Cardiac fibroblast (primary cell): ENCODE measurements around the gene MYL3.

Source experiments
- DNase-seq, 2 donors: peaks; one replicate each; pipeline versions ENCODE4 v3.0.0 to v3.0.0-alpha.2; 2010; ENCODE audit warnings: low read depth in 2 of 2
- H3K4me3 ChIP-seq, 2 donors: replicated peaks in 1 of 2; 1 replicate in 1 of 2; 2 replicates in 1 of 2; pipeline ENCODE4 v1.5.1; 2011; ENCODE audit warnings: low read depth in 2 of 2, low read length in 2 of 2, mild to moderate bottlenecking in 2 of 2, moderate library complexity in 1 of 2
- TF ChIP-seq, protein P1 (sequence below): IDR thresholded peaks from one replicate; pipeline ENCODE4 v1.5.1; 2011; ENCODE audit warnings: low read depth, mild to moderate bottlenecking, low read length, inconsistent platforms

Gene MYL3

DNA sequence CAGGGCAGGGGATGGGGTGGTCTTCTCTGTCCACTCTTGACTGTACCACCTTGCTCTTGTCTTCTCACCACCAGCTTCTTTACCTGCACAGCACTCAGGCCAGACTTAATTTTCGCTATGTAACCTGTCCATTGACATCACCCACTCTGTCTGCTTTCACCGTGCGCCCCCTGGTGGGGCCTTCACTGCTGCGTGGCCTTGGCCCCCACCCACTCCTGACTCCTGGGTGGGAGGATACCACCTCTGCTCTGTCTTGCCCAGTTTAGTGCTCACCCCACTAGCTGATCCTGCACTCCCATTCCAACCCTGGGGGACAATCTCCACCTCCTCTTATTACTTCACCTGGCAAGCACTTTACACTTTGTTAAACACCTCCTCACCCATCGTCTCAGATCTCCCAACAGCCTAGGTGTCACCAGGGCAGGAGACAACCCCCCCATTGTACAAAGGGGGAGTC lies 32.0 kb upstream of the MYL3 start:
- DNase-seq: peak; percentile 60 to 63
- TF ChIP-seq, protein P1, sequence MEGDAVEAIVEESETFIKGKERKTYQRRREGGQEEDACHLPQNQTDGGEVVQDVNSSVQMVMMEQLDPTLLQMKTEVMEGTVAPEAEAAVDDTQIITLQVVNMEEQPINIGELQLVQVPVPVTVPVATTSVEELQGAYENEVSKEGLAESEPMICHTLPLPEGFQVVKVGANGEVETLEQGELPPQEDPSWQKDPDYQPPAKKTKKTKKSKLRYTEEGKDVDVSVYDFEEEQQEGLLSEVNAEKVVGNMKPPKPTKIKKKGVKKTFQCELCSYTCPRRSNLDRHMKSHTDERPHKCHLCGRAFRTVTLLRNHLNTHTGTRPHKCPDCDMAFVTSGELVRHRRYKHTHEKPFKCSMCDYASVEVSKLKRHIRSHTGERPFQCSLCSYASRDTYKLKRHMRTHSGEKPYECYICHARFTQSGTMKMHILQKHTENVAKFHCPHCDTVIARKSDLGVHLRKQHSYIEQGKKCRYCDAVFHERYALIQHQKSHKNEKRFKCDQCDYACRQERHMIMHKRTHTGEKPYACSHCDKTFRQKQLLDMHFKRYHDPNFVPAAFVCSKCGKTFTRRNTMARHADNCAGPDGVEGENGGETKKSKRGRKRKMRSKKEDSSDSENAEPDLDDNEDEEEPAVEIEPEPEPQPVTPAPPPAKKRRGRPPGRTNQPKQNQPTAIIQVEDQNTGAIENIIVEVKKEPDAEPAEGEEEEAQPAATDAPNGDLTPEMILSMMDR: peak; percentile 86
- H3K4me3 ChIP-seq: no peak overlapping the region

DNA sequence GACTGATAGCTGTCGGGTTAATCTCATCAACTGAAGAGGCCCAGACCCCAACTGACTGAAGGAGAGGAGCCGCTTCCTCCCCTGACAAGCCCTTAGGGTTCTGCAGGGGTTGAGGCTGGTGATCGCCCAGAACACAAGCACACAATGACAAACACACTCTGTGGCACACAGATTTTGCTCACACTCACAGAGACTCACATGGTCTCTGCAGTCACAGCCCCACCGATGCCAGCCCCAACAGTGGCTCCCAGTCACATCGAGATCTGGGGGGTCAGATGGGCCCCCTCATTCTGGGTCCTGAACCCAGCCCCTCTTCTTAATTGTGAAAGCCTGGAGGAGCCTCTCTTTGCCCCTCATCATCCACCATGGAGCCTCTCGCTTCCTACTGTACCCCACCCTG lies 31.0 kb upstream of the MYL3 start:
- TF ChIP-seq, protein P1: no peak
- no peak for DNase-seq
- H3K4me3 ChIP-seq: no peak overlapping the region

DNA sequence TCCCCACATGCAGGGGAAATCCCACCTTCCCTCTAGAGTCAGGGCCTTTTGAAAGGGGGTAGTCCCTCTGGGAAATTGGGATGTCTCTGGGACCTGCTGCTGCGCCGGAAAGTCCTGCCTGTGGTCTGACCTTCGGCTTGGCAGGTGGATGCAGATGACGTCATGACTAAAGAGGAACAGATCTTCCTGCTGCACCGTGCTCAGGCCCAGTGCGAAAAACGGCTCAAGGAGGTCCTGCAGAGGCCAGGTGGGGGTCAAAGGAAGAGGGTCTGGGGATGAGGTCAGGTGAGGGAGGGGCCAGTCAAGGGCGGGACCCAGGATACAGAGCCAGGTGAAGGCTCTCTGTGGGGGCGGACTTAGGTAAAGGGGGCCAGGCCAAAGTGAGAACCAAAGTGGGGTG lies 30.5 kb upstream of the MYL3 start:
- H3K4me3 ChIP-seq: no peak overlapping the region
- no peak for DNase-seq
- TF ChIP-seq, protein P1: no peak

DNA sequence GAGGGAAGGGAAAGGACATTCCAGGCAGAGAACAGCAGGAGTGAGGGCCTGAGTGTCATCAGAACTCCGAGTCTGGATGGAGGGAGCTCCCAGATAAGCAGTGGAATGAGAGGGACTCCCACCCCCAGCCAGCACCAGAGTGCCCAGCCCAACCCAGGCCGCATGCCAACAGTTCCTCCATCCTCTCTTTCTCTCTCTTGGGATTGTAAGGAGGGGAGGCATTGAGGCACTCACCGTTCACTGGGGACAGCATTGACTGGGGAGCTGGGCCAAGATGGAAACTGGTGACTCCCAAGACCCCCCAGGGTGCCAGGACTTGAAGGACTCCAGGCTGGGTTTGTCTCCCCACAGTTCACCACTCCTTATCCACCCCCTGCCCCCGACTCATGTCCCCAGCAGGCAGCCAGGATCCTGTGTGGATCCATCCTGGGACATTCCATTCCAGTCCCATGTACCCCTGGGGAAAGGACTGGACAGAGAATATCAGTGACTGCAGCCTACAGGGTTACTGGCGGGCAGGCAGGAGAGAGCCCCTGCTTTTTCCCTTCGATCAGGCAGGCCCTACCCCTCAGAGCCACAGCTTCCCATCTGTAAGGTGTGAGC lies 30.0 kb upstream of the MYL3 start:
- TF ChIP-seq, protein P1: no peak
- no peak for DNase-seq
- no peak overlapping the region for H3K4me3 ChIP-seq

DNA sequence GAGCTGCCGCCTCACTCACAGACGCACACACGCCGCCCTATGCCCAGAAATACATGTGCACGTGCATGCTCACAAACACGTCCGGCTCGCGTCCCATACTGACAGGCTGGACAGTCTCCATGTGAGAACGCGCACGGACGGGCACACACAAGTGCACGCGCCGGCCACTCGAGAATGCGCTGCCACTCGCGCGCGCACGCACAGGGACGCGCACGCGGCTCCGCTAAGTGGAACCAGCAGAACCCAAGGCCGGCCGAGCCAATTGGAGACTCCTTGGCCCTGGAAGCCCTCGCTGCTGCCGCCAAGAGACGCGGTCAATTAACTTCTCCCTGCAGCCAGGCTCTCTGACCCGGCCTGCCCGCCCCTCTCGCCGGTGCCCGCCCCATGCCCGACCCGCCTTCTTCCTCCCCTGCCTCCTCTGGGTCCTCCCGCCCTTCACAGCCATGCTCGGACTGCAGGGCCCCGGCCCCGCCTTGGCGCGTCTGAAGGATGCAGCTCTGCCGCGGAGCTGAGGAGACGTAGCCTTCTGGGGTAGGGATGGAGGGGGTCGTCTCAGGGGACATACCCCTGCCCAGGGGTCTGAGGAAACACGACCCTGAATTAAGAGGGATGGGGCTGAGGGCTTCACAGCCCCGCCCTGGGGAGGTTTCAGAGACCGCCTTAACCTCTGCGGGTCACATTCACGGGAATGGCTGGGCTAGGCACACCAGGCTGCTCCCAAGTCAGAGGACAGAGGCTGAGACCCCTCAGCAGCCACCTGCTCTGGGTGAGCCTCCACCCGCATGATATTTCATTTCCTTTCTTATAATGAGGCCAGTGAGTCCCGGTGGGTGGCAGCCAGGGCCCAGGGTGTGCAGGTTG lies 29.3 kb upstream of the MYL3 start:
- TF ChIP-seq, protein P1: no peak
- peak; percentile 36 to 76 for DNase-seq
- H3K4me3 ChIP-seq: peak overlapping the region; percentile 36 to 44

DNA sequence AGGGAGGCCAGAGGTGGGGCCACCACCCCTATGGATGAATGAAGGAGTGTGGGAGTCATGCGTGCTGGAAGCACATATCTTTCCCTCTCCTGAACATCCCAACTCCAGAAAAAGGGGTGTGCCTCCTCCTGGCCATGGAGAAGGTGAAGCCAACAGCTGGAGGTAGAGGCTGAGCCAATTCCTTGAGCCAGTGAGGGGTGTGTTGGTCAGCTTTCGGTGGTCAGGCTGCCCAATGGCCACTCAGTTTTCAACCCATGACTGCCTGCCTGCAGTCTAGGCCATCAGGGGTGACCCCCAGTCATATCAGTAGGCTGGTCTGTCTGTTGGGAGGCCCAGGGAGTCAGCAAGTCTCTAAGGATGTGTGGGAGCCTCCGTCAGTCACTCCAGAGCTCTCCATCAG lies 27.9 kb upstream of the MYL3 start:
- H3K4me3 ChIP-seq: no peak overlapping the region
- DNase-seq: no peak
- TF ChIP-seq, protein P1: no peak
